GM12878 (cell line): ENCODE data around the gene HMHB1. TPM values are rescaled to one million over a fixed set of nuclear protein-coding genes. Genes with fewer than 3 reads are reported as not detected.

Experiments used
- ASH2L ChIP-seq: fragments of 300-600, 200-600 bp; sonication (generic); IDR thresholded peaks from 2 replicates; pipeline ENCODE4 v1.6.1; 2017; ENCODE audit warnings: low read depth, mild to moderate bottlenecking, borderline replicate concordance
- ATF7 ChIP-seq: fragments of 450-650 bp; IDR thresholded peaks from 2 replicates; pipeline ENCODE4 v1.6.1; 2016; ENCODE audit warnings: low read depth, mild to moderate bottlenecking
- BHLHE40 ChIP-seq, 2 experiments: fragments of 450-650 bp in 1 of 2; IDR thresholded peaks; 2 replicates each; pipeline ENCODE4 v1.6.1; 2011 to 2017; ENCODE audit warnings: low read depth in 2 of 2, borderline replicate concordance in 1 of 2, improper control_type of control experiment in 1 of 2, low read length in 1 of 2, mild to moderate bottlenecking in 1 of 2
- CHD2 ChIP-seq: IDR thresholded peaks from 2 replicates; pipeline ENCODE4 v1.6.1; 2011; ENCODE audit warnings: low read depth, low read length, improper control_type of control experiment, borderline replicate concordance
- CREM ChIP-seq: IDR thresholded peaks from 2 replicates; pipeline ENCODE4 v1.6.1; 2014; ENCODE audit warnings: antibody characterized with exemption, low read depth
- ESRRA ChIP-seq: IDR thresholded peaks from 2 replicates; pipeline ENCODE4 v1.6.1; 2012; ENCODE audit warnings: mild to moderate bottlenecking, low read length, improper control_type of control experiment
- ETV6 ChIP-seq, 2 experiments: fragments of 450-650 bp in 1 of 2; IDR thresholded peaks in 1 of 2; conservative IDR thresholded peaks in 1 of 2; 2 replicates each; pipeline ENCODE4 v1.6.1; 2014; ENCODE audit warnings: antibody characterized with exemption in 1 of 2, borderline replicate concordance in 1 of 2, low read depth in 1 of 2, mild to moderate bottlenecking in 1 of 2, moderate library complexity in 1 of 2
- FOXM1 ChIP-seq: IDR thresholded peaks from 2 replicates; pipeline ENCODE4 v1.6.1; 2012; ENCODE audit warnings: low read depth, mild to moderate bottlenecking, inconsistent platforms, low read length, moderate library complexity
- GATAD2B ChIP-seq: fragments of 450-650 bp; conservative IDR thresholded peaks from 2 replicates; pipeline ENCODE4 v1.6.1; 2017; ENCODE audit warnings: low read depth, mild to moderate bottlenecking, moderate library complexity
- HCFC1 ChIP-seq: fragments of 150-350 bp; IDR thresholded peaks from 2 replicates; pipeline ENCODE4 v1.6.1; 2014; ENCODE audit warnings: low read length
- IKZF1 ChIP-seq: fragments of 450-650 bp; conservative IDR thresholded peaks from 2 replicates; pipeline ENCODE4 v1.6.1; 2017; ENCODE audit warnings: antibody characterized with exemption, mild to moderate bottlenecking
- MYB ChIP-seq: fragments of 150-350 bp; IDR thresholded peaks from 2 replicates; pipeline ENCODE4 v1.6.1; 2014; ENCODE audit warnings: mild to moderate bottlenecking, low read depth, low read length, borderline replicate concordance
- NFIC ChIP-seq: IDR thresholded peaks from 2 replicates; pipeline ENCODE4 v1.6.1; 2012; ENCODE audit warnings: low read depth, mild to moderate bottlenecking, inconsistent platforms, low read length, moderate library complexity
- NRF1 ChIP-seq: conservative IDR thresholded peaks from 2 replicates; pipeline ENCODE4 v1.6.1; 2011; ENCODE audit warnings: mild to moderate bottlenecking, low read depth, low read length, improper control_type of control experiment
- PKNOX1 ChIP-seq: fragments of 450-650 bp; IDR thresholded peaks from 2 replicates; pipeline ENCODE4 v1.6.1; 2016; ENCODE audit warnings: mild to moderate bottlenecking
- RAD51 ChIP-seq: fragments of 450-650 bp; IDR thresholded peaks from 2 replicates; pipeline ENCODE4 v1.6.1; 2016; ENCODE audit warnings: moderate library complexity, mild to moderate bottlenecking, inconsistent platforms
- RELA ChIP-seq: fragments of 450-650 bp; IDR thresholded peaks from 2 replicates; pipeline ENCODE4 v1.8.0; 2014; ENCODE audit warnings: borderline replicate concordance; ENCODE audit not compliant: partially characterized antibody
- RUNX3 ChIP-seq: IDR thresholded peaks from 2 replicates; pipeline ENCODE4 v1.6.1; 2012; ENCODE audit warnings: low read length, inconsistent platforms
- TCF12 ChIP-seq: IDR thresholded peaks from 2 replicates; pipeline ENCODE4 v1.6.1; 2011; ENCODE audit warnings: low read depth, mild to moderate bottlenecking, low read length
- USF1 ChIP-seq: IDR thresholded peaks from 2 replicates; pipeline ENCODE4 v1.6.1; 2011; ENCODE audit warnings: borderline replicate concordance, low read depth, mild to moderate bottlenecking, moderate library complexity, mixed read lengths, low read length; ENCODE audit not compliant: insufficient read depth; ENCODE audit errors: extremely low read length
- ZNF207 ChIP-seq: fragments of 450-650 bp; IDR thresholded peaks from 2 replicates; pipeline ENCODE4 v1.6.1; 2014; ENCODE audit warnings: antibody characterized with exemption, mild to moderate bottlenecking, borderline replicate concordance
- ZSCAN29 ChIP-seq: fragments of 450-650 bp; IDR thresholded peaks from 2 replicates; pipeline ENCODE4 v1.6.1; 2017; ENCODE audit warnings: mild to moderate bottlenecking, moderate library complexity
- polyA plus RNA-seq, 11 experiments: library from polyadenylated mRNA; depleted of rRNA in 4 of 11; unstranded in 6 of 11; stranded (reverse) in 5 of 11; fragments of >200 nt; fragmentation: Nextera tagmentation in 4 of 11; fragmentation: Illumina TruSeq in 1 of 11; extraction: Ambion mirVana in 4 of 11; extraction: Trizol in 1 of 11; gene quantifications; 1 replicate in 1 of 11; 2 replicates in 10 of 11; pipeline versions ENCODE4 v1.2.1 to v1.2.3, GENCODE V29; 2011 to 2016; ENCODE audit warnings: inconsistent platforms in 2 of 11, missing spikeins in 2 of 11, low read depth in 1 of 11
- total RNA-seq, 4 experiments: library from RNA; depleted of rRNA in 3 of 4; stranded (reverse); fragments of >200 nt in 3 of 4; fragmentation: Illumina TruSeq in 1 of 4; extraction: Trizol in 1 of 4; gene quantifications; 2 replicates each; pipeline versions ENCODE4 v1.2.1 to v1.2.3, GENCODE V29; 2013 to 2021
- TF ChIP-seq, protein P1 (sequence below): fragments of 450-650 bp; IDR thresholded peaks from 2 replicates; pipeline ENCODE4 v1.6.1; 2017; ENCODE audit warnings: mild to moderate bottlenecking, moderate library complexity
- TF ChIP-seq, protein P2 (sequence below): fragments of 450-650 bp; IDR thresholded peaks from 2 replicates; pipeline ENCODE4 v1.6.1; 2017; ENCODE audit warnings: low read depth, mild to moderate bottlenecking, moderate library complexity

Gene HMHB1
- total and polyA plus RNA-seq, 10 of the 15 experiments (the other 5 are each of a cell fraction or from before 2014, with no cell fraction given), result 0.45 to 20.3 (median 4.6) TPM

DNA sequence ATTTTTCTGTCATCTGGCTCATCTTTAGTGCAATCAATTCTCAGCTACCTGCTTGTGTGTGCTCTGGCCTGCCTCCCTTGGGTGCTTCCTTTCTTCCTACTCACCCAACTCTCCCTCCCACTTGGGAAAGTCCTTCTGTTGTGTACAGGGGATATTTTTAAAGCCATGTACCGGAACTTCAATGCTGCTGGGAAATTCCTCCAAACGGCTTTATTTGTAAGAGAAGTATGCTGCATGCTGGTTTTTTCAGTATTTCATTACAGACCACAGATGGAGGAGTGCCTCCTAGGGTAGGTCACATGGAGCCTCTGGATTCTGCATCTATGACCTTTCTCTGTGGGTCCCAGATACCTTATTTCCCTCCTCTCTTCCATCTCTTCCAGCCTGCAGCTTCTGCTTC lies 5.4 kb upstream of the HMHB1 start (continued):
- TF ChIP-seq, protein P1, sequence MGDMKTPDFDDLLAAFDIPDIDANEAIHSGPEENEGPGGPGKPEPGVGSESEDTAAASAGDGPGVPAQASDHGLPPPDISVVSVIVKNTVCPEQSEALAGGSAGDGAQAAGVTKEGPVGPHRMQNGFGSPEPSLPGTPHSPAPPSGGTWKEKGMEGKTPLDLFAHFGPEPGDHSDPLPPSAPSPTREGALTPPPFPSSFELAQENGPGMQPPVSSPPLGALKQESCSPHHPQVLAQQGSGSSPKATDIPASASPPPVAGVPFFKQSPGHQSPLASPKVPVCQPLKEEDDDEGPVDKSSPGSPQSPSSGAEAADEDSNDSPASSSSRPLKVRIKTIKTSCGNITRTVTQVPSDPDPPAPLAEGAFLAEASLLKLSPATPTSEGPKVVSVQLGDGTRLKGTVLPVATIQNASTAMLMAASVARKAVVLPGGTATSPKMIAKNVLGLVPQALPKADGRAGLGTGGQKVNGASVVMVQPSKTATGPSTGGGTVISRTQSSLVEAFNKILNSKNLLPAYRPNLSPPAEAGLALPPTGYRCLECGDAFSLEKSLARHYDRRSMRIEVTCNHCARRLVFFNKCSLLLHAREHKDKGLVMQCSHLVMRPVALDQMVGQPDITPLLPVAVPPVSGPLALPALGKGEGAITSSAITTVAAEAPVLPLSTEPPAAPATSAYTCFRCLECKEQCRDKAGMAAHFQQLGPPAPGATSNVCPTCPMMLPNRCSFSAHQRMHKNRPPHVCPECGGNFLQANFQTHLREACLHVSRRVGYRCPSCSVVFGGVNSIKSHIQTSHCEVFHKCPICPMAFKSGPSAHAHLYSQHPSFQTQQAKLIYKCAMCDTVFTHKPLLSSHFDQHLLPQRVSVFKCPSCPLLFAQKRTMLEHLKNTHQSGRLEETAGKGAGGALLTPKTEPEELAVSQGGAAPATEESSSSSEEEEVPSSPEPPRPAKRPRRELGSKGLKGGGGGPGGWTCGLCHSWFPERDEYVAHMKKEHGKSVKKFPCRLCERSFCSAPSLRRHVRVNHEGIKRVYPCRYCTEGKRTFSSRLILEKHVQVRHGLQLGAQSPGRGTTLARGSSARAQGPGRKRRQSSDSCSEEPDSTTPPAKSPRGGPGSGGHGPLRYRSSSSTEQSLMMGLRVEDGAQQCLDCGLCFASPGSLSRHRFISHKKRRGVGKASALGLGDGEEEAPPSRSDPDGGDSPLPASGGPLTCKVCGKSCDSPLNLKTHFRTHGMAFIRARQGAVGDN, result 0 out of 2 replicates have a peak, but pooled peaks have one; percentile 22
- peak; percentile 28 for TF ChIP-seq USF1
- no peak for TF ChIP-seq TCF12
- TF ChIP-seq, protein P2, sequence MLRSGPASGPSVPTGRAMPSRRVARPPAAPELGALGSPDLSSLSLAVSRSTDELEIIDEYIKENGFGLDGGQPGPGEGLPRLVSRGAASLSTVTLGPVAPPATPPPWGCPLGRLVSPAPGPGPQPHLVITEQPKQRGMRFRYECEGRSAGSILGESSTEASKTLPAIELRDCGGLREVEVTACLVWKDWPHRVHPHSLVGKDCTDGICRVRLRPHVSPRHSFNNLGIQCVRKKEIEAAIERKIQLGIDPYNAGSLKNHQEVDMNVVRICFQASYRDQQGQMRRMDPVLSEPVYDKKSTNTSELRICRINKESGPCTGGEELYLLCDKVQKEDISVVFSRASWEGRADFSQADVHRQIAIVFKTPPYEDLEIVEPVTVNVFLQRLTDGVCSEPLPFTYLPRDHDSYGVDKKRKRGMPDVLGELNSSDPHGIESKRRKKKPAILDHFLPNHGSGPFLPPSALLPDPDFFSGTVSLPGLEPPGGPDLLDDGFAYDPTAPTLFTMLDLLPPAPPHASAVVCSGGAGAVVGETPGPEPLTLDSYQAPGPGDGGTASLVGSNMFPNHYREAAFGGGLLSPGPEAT, result peak; percentile 77; the same call in 1 of the 2 replicates
- TF ChIP-seq PKNOX1, result no peak
- TF ChIP-seq RUNX3, result peak; percentile 73
- TF ChIP-seq IKZF1, result peak; percentile 82
- peak; percentile 78 for TF ChIP-seq RAD51
- TF ChIP-seq NFIC, result peak; percentile 77; the same call in 1 of the 2 replicates
- TF ChIP-seq NRF1, result no peak
- TF ChIP-seq GATAD2B, result 0 out of 2 replicates have a peak, but pooled peaks have one; percentile 48
- no peak for TF ChIP-seq HCFC1
- TF ChIP-seq CREM, result peak; percentile 58
- peak; percentile 89 for TF ChIP-seq FOXM1
- no peak for TF ChIP-seq ZSCAN29
- no peak for TF ChIP-seq ZNF207
- TF ChIP-seq ETV6 (conservative IDR thresholded peaks at IDR 0.05 in 1 of 2, IDR thresholded peaks at IDR 0.05 in 1 of 2; ENCODE audit: borderline replicate concordance in 1 of 2, low read depth in 1 of 2), result peak in 1 of 2 experiments; percentile 21; a peak in 1 of 4 replicates
- peak; percentile 34 for TF ChIP-seq RELA
- 0 out of 2 replicates have a peak, but pooled peaks have one; percentile 37 for TF ChIP-seq ATF7
- TF ChIP-seq BHLHE40 (IDR thresholded peaks at IDR 0.05; ENCODE audit: borderline replicate concordance in 1 of 2, low read depth in 2 of 2, low read length in 1 of 2), result 0 out of 4 replicates have a peak, but pooled peaks of 1 of the 2 experiments have one; percentile 22
- no peak for TF ChIP-seq ESRRA
- TF ChIP-seq CHD2, result no peak
- no peak for TF ChIP-seq ASH2L
- TF ChIP-seq MYB, result 0 out of 2 replicates have a peak, but pooled peaks have one; percentile 73
